ENCODE measurements around the gene GADD45GIP1.
"Not testable (repeated sequence)": the region's sequence is repeated elsewhere in the genome, so short reads cannot be mapped to it uniquely, and the experiment has no call there.

Gene GADD45GIP1

GRCh38 chr19:12937927-12938778, 18.9 kb downstream of the GADD45GIP1 start, which contains the start of gene CALR:
TSS of gene CALR (plus strand) at chr19:12938609. CDS start at chr19:12938680, 71 bp downstream.
- peak; percentile 98 for DNase-seq

- DNase-seq: no peak
Measured at GRCh38 chr19:12937093-12937926, 19.7 kb downstream of the GADD45GIP1 start.

- no peak for DNase-seq
Measured at GRCh38 chr19:12936582-12936981, 20.4 kb downstream of the GADD45GIP1 start.

- DNase-seq: no peak
Measured at GRCh38 chr19:12935071-12935470, 22.0 kb downstream of the GADD45GIP1 start.

- peak; percentile 92 for DNase-seq
Measured at GRCh38 chr19:12933287-12934072, 23.5 kb downstream of the GADD45GIP1 start, which contains the start of gene FARSA. TSS of gene FARSA (minus strand) at chr19:12933711. CDS start at chr19:12933696, 15 bp downstream.

- DNase-seq: no peak
Measured at GRCh38 chr19:12932392-12933286, 24.4 kb downstream of the GADD45GIP1 start.

GRCh38 chr19:12930002-12930645, 26.9 kb downstream of the GADD45GIP1 start:
- no peak for DNase-seq

- DNase-seq: no peak
Measured at GRCh38 chr19:12924621-12925310, 32.3 kb downstream of the GADD45GIP1 start.

- DNase-seq: no peak
Measured at GRCh38 chr19:12922959-12923358, 34.1 kb downstream of the GADD45GIP1 start.

- no peak for DNase-seq
Measured at GRCh38 chr19:12921047-12921446, 36.0 kb downstream of the GADD45GIP1 start.

GRCh38 chr19:12918253-12918652, 38.8 kb downstream of the GADD45GIP1 start:
- no peak for DNase-seq

- not testable (repeated sequence) for DNase-seq
Measured at GRCh38 chr19:12915860-12916259, 41.2 kb downstream of the GADD45GIP1 start.

GRCh38 chr19:12913851-12914690, 43.0 kb downstream of the GADD45GIP1 start:
- no peak for DNase-seq

- DNase-seq: no peak
Measured at GRCh38 chr19:12913011-12913561, 43.9 kb downstream of the GADD45GIP1 start.

GRCh38 chr19:12912571-12912970, 44.5 kb downstream of the GADD45GIP1 start:
- DNase-seq: no peak

- no peak for DNase-seq
Measured at GRCh38 chr19:12907166-12907565, 49.9 kb downstream of the GADD45GIP1 start.

Measured in amniotic stem cell (primary cell).